GM19467 (cell line): ENCODE measurements around the gene GTF3C2.

Source experiments
- ATAC-seq: cut with Tn5 transposase; IDR thresholded peaks from one replicate; pipeline ENCODE4 v1.9.1; 2021; ENCODE audit warnings: mild to moderate bottlenecking, moderate library complexity; ENCODE audit not compliant: unreplicated experiment

Gene GTF3C2, protein sequence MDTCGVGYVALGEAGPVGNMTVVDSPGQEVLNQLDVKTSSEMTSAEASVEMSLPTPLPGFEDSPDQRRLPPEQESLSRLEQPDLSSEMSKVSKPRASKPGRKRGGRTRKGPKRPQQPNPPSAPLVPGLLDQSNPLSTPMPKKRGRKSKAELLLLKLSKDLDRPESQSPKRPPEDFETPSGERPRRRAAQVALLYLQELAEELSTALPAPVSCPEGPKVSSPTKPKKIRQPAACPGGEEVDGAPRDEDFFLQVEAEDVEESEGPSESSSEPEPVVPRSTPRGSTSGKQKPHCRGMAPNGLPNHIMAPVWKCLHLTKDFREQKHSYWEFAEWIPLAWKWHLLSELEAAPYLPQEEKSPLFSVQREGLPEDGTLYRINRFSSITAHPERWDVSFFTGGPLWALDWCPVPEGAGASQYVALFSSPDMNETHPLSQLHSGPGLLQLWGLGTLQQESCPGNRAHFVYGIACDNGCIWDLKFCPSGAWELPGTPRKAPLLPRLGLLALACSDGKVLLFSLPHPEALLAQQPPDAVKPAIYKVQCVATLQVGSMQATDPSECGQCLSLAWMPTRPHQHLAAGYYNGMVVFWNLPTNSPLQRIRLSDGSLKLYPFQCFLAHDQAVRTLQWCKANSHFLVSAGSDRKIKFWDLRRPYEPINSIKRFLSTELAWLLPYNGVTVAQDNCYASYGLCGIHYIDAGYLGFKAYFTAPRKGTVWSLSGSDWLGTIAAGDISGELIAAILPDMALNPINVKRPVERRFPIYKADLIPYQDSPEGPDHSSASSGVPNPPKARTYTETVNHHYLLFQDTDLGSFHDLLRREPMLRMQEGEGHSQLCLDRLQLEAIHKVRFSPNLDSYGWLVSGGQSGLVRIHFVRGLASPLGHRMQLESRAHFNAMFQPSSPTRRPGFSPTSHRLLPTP

DNA sequence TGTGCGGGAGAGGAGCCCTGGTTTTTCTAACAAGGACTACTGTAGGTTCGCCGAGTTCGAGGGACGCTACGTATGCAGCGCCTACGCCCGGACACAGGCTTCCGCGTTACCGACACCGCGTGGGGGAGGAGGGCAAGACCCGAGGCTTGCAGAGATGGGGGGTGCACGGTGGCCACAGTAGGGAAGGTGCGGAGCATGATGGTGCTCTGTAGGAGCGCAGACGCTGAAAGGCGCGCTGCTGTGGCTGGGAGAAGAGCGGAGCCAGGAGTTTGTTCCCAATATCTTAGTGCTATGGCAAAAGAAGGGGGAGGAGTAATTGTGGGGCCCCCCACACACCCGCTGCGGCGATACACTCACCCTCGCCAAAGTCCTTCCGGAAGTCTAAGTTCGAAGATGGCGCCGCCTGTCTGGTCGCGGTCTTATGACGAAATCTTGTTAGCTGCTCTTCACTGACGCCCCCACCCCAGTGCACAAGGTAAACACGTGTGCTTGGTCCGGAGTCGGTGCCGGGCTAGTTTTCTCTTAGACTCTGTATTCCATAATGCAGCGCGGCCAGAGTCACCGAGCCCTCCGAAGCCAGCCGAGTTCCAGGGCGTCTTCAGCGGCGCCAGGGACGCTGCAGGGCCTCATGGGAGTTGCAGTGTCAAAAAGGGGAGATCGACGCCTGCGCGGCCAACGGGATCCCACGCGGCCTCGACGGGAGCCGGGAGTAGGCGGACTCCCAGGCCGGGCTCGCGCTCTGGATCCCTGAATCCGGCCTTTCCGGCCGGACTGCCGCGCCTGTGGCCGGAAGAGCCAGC is at the start of gene GTF3C2:
Gene GTF3C2 (minus strand): TSS at position 383 of the 800 bp plus-strand sequence. CDS start 13,210 bp downstream, outside the sequence.
- peak; percentile 83 for ATAC-seq

DNA sequence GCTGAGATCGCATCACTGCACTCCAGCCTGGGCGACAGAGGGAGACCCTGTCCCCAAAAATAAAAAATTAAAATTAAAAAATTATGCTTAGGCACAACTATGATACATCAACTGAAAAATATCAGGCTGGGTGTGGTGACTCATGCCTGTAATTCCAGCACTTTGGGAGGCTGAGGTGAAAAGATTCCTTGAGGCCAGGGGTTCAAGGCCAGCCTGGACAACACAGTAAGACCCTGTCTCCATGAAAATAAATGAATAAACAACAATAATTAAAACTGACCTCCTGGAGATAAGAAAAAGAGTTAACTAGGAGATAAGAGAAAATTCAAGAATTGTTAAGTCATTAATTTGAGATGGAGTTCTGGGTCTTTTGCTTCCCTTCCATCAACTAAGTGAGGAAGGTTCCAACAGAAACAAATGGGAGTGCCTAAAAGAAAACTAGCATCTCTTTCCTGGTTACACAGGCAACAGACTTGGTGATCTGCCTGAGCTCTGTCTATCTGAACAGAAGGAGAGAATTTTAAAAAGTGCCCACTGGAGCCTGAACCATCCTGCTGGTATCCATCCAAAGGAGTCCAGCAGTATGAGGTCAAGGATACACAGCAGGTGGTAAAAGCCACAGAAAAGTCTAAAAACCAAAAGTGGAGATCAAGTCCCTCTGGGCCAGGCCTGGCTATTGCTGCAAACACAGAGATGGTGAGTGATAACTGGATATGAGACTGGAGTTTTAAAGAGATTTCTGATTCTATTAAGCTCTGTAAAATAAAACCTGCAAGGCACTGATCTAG is 44.0 kb upstream of the GTF3C2 start:
- no peak for ATAC-seq

DNA sequence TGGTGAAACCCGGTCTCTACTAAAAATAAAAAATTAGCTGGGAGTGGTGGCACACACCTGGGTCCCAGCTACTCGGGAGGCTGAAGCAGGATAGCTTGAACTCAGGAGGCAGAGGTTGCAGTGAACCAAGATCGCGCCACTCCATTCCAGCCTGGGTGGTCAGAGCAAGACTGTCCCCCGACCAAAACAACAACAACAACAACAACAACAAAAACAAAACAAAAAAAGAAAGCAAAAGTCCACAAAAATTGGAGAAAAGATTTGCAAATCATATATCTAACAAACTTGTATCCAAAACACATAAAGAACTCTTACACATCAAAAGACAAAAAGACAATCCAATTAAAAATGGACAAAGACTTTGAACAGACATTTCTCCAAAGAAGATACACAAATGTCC is 42.4 kb upstream of the GTF3C2 start:
- ATAC-seq, result no peak

DNA sequence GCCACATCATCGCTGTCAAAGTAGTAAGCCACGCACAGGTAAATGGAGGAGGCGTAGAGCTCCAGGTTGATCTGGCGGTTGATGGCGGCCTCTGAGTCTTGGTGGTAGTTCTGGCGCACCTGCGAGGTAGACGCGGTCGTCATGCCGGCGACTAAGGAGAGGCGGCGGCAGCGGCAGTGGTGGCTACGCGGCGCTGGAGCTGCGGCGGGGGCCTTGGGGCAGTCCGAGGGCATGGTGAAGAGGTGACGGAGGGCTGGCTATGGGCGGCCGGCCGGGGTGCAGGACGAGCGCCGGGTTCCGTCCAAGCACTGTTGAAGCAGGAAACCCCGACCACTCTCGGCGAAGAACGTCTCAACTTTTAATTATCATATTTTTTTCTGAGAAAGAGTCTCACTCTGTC is 36.7 kb upstream of the GTF3C2 start:
- ATAC-seq, result no peak

DNA sequence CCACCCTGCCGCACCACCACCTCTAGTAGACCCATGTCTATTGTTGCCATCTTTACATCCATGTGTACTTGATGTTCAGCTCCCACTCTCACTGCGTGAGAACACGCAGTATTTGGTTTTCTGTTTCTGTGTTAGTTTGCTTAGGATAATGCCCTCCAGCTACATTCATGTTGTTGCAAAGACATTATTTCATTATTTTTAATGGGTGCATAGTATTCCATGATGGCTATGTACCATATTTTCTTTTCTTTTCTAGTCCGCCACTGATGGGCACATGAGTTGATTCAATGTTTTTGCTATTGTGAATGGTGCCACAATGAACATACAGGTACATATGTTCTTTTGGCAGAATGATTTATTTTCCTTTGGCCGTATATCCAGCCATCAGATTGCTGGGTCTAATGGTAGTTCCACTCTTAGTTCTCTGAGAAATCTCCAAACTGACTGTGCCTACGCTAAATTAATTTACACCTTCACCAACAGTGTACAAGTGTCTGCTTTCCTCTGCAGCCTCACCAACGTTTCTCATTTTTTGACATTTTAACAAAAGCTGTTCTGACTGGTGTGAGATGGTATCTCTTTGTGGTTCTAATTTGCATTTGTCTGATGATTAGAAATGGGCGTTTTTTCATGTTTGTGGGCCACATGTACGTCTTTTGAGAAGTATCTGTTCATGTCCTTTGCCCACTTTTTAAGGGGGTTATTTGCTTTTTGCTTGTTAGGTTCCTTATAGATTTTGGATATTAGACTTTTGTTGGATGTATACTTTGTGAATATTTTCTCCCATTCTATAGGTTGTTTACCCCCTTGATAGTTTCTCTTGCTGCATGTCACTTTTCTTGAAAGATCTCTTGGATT is 34.5 kb upstream of the GTF3C2 start:
- no peak for ATAC-seq

DNA sequence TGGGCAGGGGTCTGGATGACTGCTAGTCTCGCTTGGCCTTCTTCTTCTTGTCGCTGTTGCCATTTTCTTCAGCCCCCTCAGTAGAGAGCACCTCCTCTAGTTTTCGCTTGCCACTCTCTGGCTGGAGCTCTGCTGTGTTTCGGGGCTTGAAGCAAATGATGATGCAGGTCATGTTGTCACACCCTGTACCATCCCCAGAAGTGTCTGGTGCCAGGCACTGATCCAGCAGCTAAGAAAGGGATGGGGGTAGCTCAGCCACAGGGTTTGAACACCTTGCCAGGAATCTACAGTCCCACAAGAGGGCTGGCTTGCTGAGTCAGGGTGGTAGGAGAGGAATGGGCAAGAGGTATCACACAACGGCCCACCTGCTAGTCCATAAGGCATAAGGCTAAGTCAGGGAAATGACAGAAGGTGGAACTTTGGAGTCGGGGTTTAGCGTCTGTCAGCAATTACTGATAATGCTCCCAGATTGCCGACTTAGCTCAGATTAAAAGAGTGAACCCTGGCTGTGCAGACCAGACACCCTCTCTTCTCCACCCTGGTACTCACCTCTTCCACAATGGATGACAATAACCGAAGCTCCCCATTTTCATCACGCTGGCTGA is 25.1 kb upstream of the GTF3C2 start:
- no peak for ATAC-seq

DNA sequence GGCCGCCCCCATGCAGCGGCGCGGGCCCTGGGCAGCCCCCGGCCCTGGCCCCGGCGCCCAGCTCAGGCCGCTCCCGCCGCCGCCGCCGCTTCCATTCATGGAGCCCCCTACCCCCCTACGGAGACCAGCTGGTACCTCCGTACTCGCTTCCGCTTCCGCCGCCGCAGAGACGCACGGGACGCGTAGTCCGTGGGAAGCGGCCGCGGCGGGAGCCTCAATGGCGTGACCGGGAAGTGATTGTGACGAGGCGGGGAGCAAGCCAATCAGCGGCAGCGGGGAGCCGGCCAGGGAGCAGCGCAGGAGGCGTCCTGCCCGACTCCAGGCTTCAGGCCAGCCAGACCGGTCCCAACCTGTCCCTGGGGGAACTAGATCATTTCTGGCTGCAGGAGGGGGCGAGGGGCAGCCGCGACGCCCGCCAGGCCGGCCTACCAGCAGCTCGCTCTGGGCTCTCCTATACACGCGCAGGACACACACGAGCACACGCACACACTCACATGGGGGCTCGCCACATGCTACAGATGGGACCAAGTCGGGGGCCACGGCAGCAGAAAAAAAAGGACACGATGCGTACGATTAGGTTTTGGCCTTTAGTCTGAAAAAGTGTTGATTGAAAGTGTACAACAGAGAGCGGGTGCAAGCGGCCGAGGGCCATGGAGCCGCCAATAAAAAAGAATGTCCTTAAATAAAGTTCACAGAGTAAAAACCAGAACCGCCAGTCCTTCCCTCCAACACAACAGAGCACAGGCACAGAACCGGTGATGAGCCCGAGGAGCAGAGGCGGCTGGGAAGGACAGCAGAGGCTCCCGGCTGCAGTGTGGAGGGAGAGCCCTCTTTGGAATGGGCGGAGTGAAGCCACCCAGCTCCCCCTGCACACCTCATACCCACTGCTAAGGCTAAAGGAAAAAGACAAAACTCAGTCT is 24.3 kb upstream of the GTF3C2 start, which contains the start of gene ZNF513:
Gene ZNF513 (minus strand): TSS at position 109 of the 920 bp plus-strand sequence. CDS start 208 bp downstream, outside the sequence.
- ATAC-seq, result peak; percentile 72

DNA sequence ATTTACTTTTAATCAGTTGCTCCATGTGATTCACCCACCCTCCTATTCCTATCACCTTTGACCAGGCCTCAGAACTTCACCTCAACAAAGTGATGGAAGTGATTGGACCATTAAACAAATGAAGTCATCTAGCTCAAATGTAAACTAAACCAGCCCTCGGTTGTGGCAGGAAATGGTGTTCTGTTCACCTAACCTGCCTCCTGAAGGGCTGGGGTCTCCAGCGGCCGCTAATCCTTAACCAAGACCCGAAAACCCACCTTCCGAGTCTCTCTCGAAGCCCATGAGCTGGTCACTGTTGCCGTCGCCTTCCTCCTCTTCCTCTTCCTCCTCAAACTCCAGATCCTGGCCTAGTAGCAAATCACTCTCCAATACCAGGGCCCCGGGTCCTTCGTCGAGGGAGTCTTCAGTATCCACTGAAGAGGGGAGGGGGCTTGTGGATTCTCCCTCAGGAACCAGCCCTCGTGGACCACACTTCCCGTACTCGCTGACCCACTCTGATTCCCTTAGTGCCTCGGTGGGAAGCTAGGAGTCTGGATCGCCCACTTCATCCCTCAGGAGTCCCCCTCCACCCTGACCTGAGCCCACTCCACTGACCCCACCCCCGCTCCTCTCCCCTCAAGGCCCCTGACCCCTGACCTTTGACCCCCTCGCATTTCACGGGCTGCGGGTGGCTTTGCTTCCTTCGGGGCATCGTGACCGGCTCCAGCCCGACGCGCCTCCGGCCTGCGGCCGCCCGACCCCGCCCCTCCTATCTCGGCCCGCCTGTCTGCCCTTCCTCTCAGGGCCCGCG is 23.5 kb upstream of the GTF3C2 start:
- no peak for ATAC-seq

DNA sequence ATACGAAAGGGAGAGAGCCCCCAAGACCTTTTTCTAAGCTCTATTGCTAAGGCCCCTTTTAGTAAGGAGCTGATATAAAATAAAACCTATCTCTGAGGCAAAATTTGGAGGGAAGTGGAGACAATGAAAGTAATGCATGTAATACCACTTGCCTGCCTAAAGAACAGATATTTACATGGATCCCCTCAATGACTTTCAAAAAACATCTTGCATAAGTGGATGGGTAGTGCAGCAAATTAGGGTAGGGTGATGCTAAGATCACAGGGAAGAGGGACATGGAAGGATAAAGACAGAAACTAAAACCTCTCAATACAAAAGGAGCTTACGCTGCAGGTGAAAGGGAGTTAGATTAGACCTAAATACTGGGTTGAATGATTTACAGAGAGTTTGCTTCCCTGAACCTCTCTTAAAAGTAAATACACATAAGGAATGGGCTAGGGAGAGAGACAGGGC is 22.8 kb upstream of the GTF3C2 start:
- ATAC-seq, result no peak

DNA sequence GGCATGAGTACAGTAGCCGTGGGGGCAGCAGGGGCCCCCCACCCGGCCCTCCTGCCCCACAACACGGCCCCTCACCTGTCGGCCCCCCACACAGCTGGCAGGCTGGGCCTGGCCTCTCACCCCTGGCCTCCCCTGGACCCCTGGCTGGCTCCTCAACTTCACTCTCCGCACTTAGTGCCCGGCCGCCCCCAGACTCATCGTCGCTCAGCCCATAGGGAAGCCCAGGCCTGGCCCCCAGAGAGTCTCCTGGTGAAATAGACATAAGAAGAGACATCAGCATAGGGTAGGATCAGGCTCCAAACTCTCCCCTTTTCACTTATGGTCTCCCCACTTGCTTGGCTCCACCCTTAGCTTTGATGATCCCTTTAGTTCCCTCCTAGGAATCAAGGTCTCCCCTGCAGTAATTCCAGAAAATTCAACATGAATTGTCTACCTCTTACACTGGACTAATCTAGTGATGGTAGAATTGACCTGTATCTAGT is 22.3 kb upstream of the GTF3C2 start:
- no peak for ATAC-seq

DNA sequence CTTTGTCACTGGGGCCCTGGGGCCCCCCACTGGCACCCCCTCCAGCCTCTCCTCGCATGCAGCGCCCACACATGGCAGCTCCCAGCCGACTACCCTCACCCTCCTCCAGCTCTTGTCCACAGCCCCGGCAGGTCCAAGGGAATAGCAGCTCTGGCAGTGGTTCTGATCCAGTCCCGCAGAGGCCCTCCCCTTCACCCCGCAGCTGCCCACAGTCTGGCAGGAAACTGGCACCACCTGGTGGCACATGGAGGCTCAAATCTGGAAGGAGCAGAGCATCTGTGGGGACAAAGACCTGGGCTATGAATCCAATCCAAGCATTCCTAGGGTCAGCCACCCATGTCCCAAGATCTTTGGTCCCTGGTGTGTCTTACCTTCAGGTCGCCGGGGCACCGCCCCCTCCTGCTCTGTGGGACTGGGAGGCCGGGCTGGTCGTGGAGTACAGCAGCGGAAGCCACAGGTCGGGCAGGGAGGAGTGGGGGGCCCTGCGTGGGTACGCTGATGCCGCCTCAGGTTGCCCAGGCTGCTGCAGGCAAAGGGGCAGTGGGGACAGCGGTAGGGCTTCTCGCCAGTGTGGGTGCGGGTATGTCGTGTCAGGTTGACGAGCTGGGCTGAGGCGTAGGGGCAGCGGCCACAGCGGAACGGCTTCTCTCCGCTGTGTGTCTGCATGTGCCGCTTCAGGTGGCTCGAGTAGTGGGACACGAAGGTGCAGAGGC is 21.7 kb upstream of the GTF3C2 start:
- ATAC-seq, result no peak

DNA sequence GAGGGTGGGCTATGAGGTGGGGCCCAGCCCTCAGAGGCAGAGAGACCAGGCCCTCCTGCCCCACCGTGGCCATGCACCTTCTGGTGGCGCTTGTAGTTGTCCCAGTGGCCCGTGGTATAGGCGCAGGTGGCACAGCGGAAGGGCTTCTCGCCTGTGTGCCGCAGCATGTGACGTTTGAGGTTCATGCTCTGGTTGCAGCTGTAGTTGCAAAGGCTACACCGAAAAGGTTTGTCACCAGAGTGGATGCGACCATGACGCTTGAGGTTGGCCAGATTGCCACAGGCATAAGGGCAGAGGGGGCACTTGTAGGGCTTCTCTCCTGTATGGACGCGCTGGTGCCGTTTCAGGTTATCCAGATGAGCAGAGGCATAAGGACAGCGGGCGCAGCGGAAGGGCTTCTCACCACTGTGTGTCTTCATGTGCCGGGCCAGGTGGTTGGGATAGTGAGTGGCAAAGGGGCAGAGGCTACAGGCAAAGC is 21.1 kb upstream of the GTF3C2 start:
- no peak for ATAC-seq

DNA sequence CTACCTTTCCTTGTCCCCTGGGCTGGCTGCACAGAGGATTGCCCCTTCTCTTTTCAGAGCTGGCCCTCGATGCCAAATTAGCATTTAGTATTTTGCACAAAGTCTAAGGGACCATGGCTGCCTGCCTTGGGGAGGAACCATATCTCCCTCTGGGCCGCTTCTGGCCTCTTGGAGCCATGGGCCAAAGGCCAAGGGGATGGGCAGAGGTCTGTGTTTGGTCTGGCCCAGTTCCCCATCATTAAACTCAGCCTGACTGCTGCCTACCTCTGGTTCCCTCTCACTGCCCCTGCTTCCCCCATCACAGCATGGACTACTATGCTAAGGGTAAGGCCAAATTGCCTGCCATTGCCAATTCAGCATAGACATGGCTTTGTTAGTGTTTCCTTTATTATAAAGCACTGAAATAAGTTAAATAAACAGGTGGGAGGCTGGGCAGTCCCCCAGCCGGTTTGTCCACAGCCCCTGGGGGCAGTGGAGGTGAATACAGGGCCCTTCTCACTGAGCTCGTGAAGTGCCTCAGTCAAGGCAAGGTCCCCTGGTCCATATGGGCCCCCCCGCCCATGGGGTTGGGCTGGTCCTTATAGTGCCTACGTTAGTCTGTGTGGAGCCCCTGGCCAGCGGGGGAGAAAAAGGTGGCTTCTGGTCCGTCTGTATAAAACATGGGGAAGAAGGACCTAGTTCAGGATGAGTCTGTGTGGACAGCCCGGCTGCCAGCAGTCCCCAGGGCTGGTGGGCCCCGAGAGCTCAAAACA is 20.5 kb upstream of the GTF3C2 start:
- ATAC-seq, result no peak

DNA sequence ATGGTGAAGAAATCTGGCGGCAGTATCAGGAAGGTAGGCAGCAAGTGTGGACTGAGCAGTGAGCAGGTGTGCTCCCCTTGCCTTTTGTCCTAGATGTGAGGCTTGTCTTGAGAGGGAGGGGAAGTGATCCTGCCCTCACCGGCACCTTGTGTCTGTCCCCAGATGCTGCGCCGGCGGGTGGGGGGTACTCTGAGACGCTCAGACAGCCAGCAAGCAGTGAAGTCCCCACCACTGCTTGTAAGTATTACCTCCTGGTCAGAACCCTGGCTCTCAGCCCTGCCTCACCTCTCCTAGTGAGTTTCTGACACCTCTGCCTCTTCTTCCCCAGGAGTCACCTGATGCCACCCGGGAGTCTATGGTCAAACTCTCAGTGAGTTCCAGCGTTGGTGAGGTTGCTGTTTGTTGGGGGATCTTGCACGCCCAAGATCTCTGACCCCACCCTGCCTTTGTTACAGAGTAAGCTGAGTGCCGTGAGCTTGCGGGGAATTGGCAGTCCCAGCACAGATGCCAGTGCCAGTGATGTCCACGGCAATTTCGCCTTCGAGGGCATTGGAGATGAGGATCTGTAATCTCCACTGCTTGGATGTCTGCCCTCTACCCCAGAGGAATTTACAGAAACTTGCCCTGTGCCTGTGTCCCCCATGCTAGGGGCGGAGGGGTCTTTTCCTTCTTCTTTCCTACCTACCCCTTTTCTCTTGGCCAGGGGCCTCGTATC is 19.7 kb upstream of the GTF3C2 start:
- ATAC-seq, result no peak
